Esophagus muscularis mucosa (tissue), 4 donors: ENCODE results near the gene ZNF524. TPM values are rescaled to one million over a fixed set of nuclear protein-coding genes. Genes with fewer than 3 reads are reported as not detected.

Experiments
- DNase-seq: peaks from one replicate; pipeline ENCODE4 v3.0.0-alpha.2; 2017; ENCODE audit errors: extremely low spot score
- H3K27ac ChIP-seq, 4 donors: fragments of 200-600 bp; sonication (generic); replicated peaks in 1 of 4; 1 replicate in 3 of 4; 2 replicates in 1 of 4; pipeline ENCODE4 v1.5.1; 2016 to 2019; ENCODE audit warnings: mild to moderate bottlenecking in 1 of 4
- H3K27me3 ChIP-seq, 4 donors: fragments of 200-600 bp; sonication (generic); one replicate each; pipeline versions ENCODE4 v1.5.1 to v1.6.0; 2016 to 2019
- H3K36me3 ChIP-seq, 4 donors: fragments of 200-600 bp; sonication (generic); one replicate each; pipeline ENCODE4 v1.5.1; 2016 to 2019
- H3K4me1 ChIP-seq, 4 donors: fragments of 200-600 bp; sonication (generic); one replicate each; pipeline ENCODE4 v1.5.1; 2016 to 2019
- H3K4me3 ChIP-seq, 4 donors: fragments of 200-600 bp; sonication (generic); 1 replicate in 2 of 4; 2 replicates in 2 of 4; pipeline ENCODE4 v1.5.1; 2016 to 2019; ENCODE audit warnings: mild to moderate bottlenecking in 4 of 4, moderate library complexity in 1 of 4
- H3K9me3 ChIP-seq, 4 donors: fragments of 200-600 bp; sonication (generic); 1 replicate in 3 of 4; 2 replicates in 1 of 4; pipeline ENCODE4 v1.5.1; 2016 to 2019
- CTCF ChIP-seq, 3 experiments: fragments of 200-600 bp in 2 of 3; fragments of 450-650 bp in 1 of 3; sonication (generic) in 2 of 3; IDR thresholded peaks; one replicate each; pipeline ENCODE4 v1.5.1; 2017 to 2019; ENCODE audit warnings: antibody characterized with exemption in 3 of 3, mild to moderate bottlenecking in 2 of 3, moderate library complexity in 1 of 3
- EP300 ChIP-seq: sonication (generic); formaldehyde crosslinking; IDR thresholded peaks from one replicate; pipeline ENCODE4 v1.6.1; 2017; ENCODE audit warnings: antibody characterized with exemption
- POLR2A ChIP-seq: fragments of 450-650 bp; IDR thresholded peaks from one replicate; pipeline ENCODE4 v1.6.1; 2017; ENCODE audit warnings: antibody characterized with exemption, moderate library complexity, mild to moderate bottlenecking, low read depth
- POLR2AphosphoS5 ChIP-seq, 2 donors: sonication (generic); formaldehyde crosslinking; IDR thresholded peaks; one replicate each; pipeline ENCODE4 v1.6.1; 2017; ENCODE audit warnings: antibody characterized with exemption in 2 of 2
- WGBS: methylation state at CpG from one replicate; pipeline ENCODE4 v1.1.5; 2018; 5-methylcytosine and 5-hydroxymethylcytosine counted together
- intact Hi-C: fragments of 100-400 bp; cut with DNase I; formaldehyde crosslinking; loops from one replicate; pipeline ENCODE4 v1.15.1; 2023
- total RNA-seq, 4 donors: library from RNA; depleted of rRNA; stranded (reverse); fragments of >200 nt; gene quantifications; one replicate each; pipeline versions ENCODE4 v1.1.0 to v1.2.1, GENCODE V29; 2016

Gene ZNF524
- total RNA-seq, 4 donors from 2014 or later, result 20.5 to 36.2 (median 27.9) TPM

GRCh38 chr19:55636723-55637122 is 36.6 kb downstream of the ZNF524 start:
- Histone ChIP-seq H3K27me3 (no peaks in the 10 kb centered on the region), H3K9me3 (no peaks in the 10 kb centered on the region), H3K27ac (peak overlapping the region; percentile 91 to 99 (median 96)), H3K4me3 (peak overlapping the region in 1 of 4 donors; percentile 68), H3K36me3 (peaks cover 0 to 12% (median 1%) of the 10 kb centered on the region in 4 donors), H3K4me1 (peaks cover 53 to 81% (median 73%) of the 10 kb centered on the region in 4 donors)
- no peak for DNase-seq
- TF ChIP-seq EP300, result no peak
- no peak for TF ChIP-seq POLR2AphosphoS5 (IDR thresholded peaks at IDR 0.05)
- TF ChIP-seq CTCF (IDR thresholded peaks at IDR 0.05), result no peak
- no peak for TF ChIP-seq POLR2A
- intact Hi-C loops, result no loop called here
- 84% methylated on average over 4 of the region's 4 CpGs for WGBS

GRCh38 chr19:55637534-55637933 is 37.4 kb downstream of the ZNF524 start:
- peaks cover 61 to 83% (median 76%) of the 10 kb centered on the region in 4 donors for H3K4me1 ChIP-seq
- no peaks in the 10 kb centered on the region for H3K27me3 ChIP-seq
- peak overlapping the region in 1 of 4 donors; percentile 5 for H3K27ac ChIP-seq
- 76% methylated on average over 10 of the region's 11 CpGs for WGBS
- intact Hi-C loops, result no loop called here
- no peaks in the 10 kb centered on the region for H3K9me3 ChIP-seq
- peaks cover 0 to 12% (median 1%) of the 10 kb centered on the region in 4 donors for H3K36me3 ChIP-seq
- H3K4me3 ChIP-seq, result no peak overlapping the region
- no peak for DNase-seq
- TF ChIP-seq POLR2A (no peak), CTCF (IDR thresholded peaks at IDR 0.05) (no peak), EP300 (no peak), POLR2AphosphoS5 (IDR thresholded peaks at IDR 0.05) (no peak)

- Histone ChIP-seq H3K9me3 (no peaks in the 10 kb centered on the region), H3K27me3 (no peaks in the 10 kb centered on the region), H3K27ac (peak overlapping the region in 3 of 4 donors; percentile 94 to 97 (median 94)), H3K4me1 (peaks cover 68 to 88% (median 83%) of the 10 kb centered on the region in 4 donors), H3K4me3 (no peak overlapping the region), H3K36me3 (peaks cover 0 to 12% (median 1%) of the 10 kb centered on the region in 4 donors)
- TF ChIP-seq POLR2A (no peak), CTCF (IDR thresholded peaks at IDR 0.05) (peak in 2 of 3 experiments; percentile 7 to 47)
- WGBS, result 83% methylated on average over 6 of the region's 6 CpGs
- intact Hi-C loops, result no loop called here
- no peak for DNase-seq
Observed at GRCh38 chr19:55638864-55639359, 38.8 kb downstream of the ZNF524 start.

GRCh38 chr19:55640043-55640576 is 40.0 kb downstream of the ZNF524 start:
- H3K9me3 ChIP-seq, result no peaks in the 10 kb centered on the region
- intact Hi-C loops, result no loop called here
- no peaks in the 10 kb centered on the region for H3K27me3 ChIP-seq
- peak overlapping the region; percentile 74 to 91 (median 87) for H3K4me3 ChIP-seq
- peak overlapping the region; percentile 94 to 97 (median 94) for H3K27ac ChIP-seq
- DNase-seq, result no peak
- H3K4me1 ChIP-seq, result peaks cover 71 to 94% (median 88%) of the 10 kb centered on the region in 4 donors
- H3K36me3 ChIP-seq, result peaks cover 0 to 19% (median 9%) of the 10 kb centered on the region in 4 donors
- TF ChIP-seq POLR2AphosphoS5 (IDR thresholded peaks at IDR 0.05) (peak in 1 of 2 donors; percentile 47), POLR2A (no peak), CTCF (IDR thresholded peaks at IDR 0.05) (peak; percentile 35 to 58 (median 55))
- WGBS, result 0% methylated on average over 2 of the region's 38 CpGs
